ENCODE results near the gene NFASC.

DNA sequence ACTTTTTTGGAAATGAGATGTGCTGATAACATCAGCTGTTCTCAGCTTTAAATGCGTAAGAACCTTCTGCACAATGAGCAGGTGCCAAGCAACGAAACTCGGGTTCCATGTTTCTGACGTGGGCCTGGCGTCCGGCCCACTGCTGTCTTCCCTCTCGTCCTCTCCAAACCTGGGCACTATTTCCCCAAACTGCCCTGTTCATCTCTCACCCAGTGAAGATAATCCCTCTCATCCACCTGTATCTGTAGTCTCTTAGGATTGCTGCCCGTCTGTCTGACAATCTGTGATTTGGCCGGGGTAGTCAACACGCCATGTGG, 122.3 kb downstream of the NFASC start:
- TF ChIP-seq, protein P1, sequence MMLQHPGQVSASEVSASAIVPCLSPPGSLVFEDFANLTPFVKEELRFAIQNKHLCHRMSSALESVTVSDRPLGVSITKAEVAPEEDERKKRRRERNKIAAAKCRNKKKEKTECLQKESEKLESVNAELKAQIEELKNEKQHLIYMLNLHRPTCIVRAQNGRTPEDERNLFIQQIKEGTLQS (CRISPR knock-in tag; conservative IDR thresholded peaks at IDR 0.05): no peak
- TF ChIP-seq, protein P2, sequence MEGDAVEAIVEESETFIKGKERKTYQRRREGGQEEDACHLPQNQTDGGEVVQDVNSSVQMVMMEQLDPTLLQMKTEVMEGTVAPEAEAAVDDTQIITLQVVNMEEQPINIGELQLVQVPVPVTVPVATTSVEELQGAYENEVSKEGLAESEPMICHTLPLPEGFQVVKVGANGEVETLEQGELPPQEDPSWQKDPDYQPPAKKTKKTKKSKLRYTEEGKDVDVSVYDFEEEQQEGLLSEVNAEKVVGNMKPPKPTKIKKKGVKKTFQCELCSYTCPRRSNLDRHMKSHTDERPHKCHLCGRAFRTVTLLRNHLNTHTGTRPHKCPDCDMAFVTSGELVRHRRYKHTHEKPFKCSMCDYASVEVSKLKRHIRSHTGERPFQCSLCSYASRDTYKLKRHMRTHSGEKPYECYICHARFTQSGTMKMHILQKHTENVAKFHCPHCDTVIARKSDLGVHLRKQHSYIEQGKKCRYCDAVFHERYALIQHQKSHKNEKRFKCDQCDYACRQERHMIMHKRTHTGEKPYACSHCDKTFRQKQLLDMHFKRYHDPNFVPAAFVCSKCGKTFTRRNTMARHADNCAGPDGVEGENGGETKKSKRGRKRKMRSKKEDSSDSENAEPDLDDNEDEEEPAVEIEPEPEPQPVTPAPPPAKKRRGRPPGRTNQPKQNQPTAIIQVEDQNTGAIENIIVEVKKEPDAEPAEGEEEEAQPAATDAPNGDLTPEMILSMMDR (IDR thresholded peaks at IDR 0.05): no peak
- no peak for TF ChIP-seq ZNF317 (CRISPR knock-in tag; IDR thresholded peaks at IDR 0.05; ENCODE audit: borderline replicate concordance, low read depth)
- TF ChIP-seq, protein P3, sequence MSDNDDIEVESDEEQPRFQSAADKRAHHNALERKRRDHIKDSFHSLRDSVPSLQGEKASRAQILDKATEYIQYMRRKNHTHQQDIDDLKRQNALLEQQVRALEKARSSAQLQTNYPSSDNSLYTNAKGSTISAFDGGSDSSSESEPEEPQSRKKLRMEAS (CRISPR knock-in tag; IDR thresholded peaks at IDR 0.05): no peak

Data from WTC11 (cell line).